ENCODE data around the gene LRRC51.
"Not testable (repeated sequence)": the region's sequence is repeated elsewhere in the genome, so short reads cannot be mapped to it uniquely, and the experiment has no call there.

Gene LRRC51

GRCh38 chr11:72141066-72141465 is 60.4 kb downstream of the LRRC51 start:
- no peak for TF ChIP-seq CTCF (IDR thresholded peaks at IDR 0.05; ENCODE audit: low read depth, low read length)
- H3K4me3 ChIP-seq (ENCODE audit: low read depth, low read length), result no peak overlapping the region

- not testable (repeated sequence) for H3K4me3 ChIP-seq (ENCODE audit: low read depth, low read length)
Measured at GRCh38 chr11:72142086-72142485, 61.4 kb downstream of the LRRC51 start.

GRCh38 chr11:72142543-72142942 is 61.9 kb downstream of the LRRC51 start:
- H3K4me3 ChIP-seq (ENCODE audit: low read depth, low read length), result not testable (repeated sequence)

- H3K4me3 ChIP-seq (ENCODE audit: low read depth, low read length), result no peak overlapping the region
- TF ChIP-seq CTCF (IDR thresholded peaks at IDR 0.05; ENCODE audit: low read depth, low read length), result no peak
Measured at GRCh38 chr11:72144807-72145565, 64.3 kb downstream of the LRRC51 start.

Data from WI38 (cell line).